HepG2 (cell line): ENCODE data around the gene DEDD2. TPM values are rescaled to one million over a fixed set of nuclear protein-coding genes. Genes with fewer than 3 reads are reported as not detected.

Source experiments
- ATF7-NPFF ChIP-seq: sonication (generic); formaldehyde crosslinking; IDR thresholded peaks from 2 replicates; pipeline ENCODE4 v1.8.1; 2023; ENCODE audit warnings: mild to moderate bottlenecking, low read depth, missing genetic modification reagents, moderate library complexity
- CREM ChIP-seq, 2 experiments: sonication (generic) in 1 of 2; formaldehyde crosslinking in 1 of 2; IDR thresholded peaks; 2 replicates each; pipeline versions ENCODE4 v1.4.0 to v1.6.1; 2016 to 2020; ENCODE audit warnings: antibody characterized with exemption in 1 of 2, mild to moderate bottlenecking in 1 of 2, missing genetic modification reagents in 1 of 2
- DRAP1 ChIP-seq: IDR thresholded peaks from 2 replicates; pipeline ENCODE4 v1.6.1; 2016; ENCODE audit warnings: missing genetic modification reagents, missing compliant biosample characterization
- HOMEZ ChIP-seq: IDR thresholded peaks from 2 replicates; pipeline ENCODE4 v1.6.1; 2016; ENCODE audit warnings: low read depth
- KAT7 ChIP-seq: IDR thresholded peaks from 2 replicates; pipeline ENCODE4 v1.6.1; 2018; ENCODE audit warnings: borderline replicate concordance, missing compliant biosample characterization
- MIER3 ChIP-seq: IDR thresholded peaks from 2 replicates; pipeline ENCODE4 v1.6.1; 2016; ENCODE audit warnings: missing compliant biosample characterization, borderline replicate concordance
- MXD1 ChIP-seq: sonication (generic); formaldehyde crosslinking; IDR thresholded peaks from 2 replicates; pipeline ENCODE4 v1.4.0; 2020; ENCODE audit warnings: mild to moderate bottlenecking, missing genetic modification reagents
- MYC ChIP-seq: sonication (generic); formaldehyde crosslinking; IDR thresholded peaks from 2 replicates; pipeline ENCODE4 v1.9.0; 2021; ENCODE audit warnings: missing genetic modification reagents, borderline replicate concordance
- NFE2 ChIP-seq: sonication (generic); formaldehyde crosslinking; IDR thresholded peaks from 2 replicates; pipeline ENCODE4 v1.4.0; 2020; ENCODE audit warnings: missing genetic modification reagents
- NFKBIZ ChIP-seq: IDR thresholded peaks from 2 replicates; pipeline ENCODE4 v1.6.1; 2018; ENCODE audit warnings: missing genetic modification reagents, missing compliant biosample characterization
- POLR2A ChIP-seq, 2 experiments: IDR thresholded peaks; 2 replicates each; pipeline ENCODE4 v1.6.1; 2011; ENCODE audit warnings: low read depth in 2 of 2, low read length in 2 of 2, mild to moderate bottlenecking in 1 of 2, moderate library complexity in 1 of 2; ENCODE audit not compliant: insufficient read depth in 1 of 2
- RAD51 ChIP-seq: fragments of 450-650 bp; IDR thresholded peaks from 2 replicates; pipeline ENCODE4 v1.6.1; 2016; ENCODE audit warnings: borderline replicate concordance
- SAP130 ChIP-seq: IDR thresholded peaks from 2 replicates; pipeline ENCODE4 v1.6.1; 2016; ENCODE audit warnings: low read depth
- SCMH1 ChIP-seq: sonication (generic); formaldehyde crosslinking; IDR thresholded peaks from 2 replicates; pipeline ENCODE4 v1.9.0; 2021; ENCODE audit warnings: missing genetic modification reagents, mild to moderate bottlenecking, borderline replicate concordance
- SMAD1 ChIP-seq: sonication (generic); formaldehyde crosslinking; IDR thresholded peaks from 2 replicates; pipeline ENCODE4 v1.4.0; 2020; ENCODE audit warnings: missing genetic modification reagents, low read depth, mild to moderate bottlenecking, borderline replicate concordance
- SPEN ChIP-seq: sonication (generic); formaldehyde crosslinking; IDR thresholded peaks from 2 replicates; pipeline ENCODE4 v1.5.1; 2020; ENCODE audit warnings: low read depth, mild to moderate bottlenecking, missing genetic modification reagents
- ZBTB49 ChIP-seq: sonication (generic); formaldehyde crosslinking; IDR thresholded peaks from 2 replicates; pipeline ENCODE4 v1.4.0; 2020; ENCODE audit warnings: missing genetic modification reagents, borderline replicate concordance
- ZC3H13 ChIP-seq: sonication (generic); formaldehyde crosslinking; IDR thresholded peaks from 2 replicates; pipeline ENCODE4 v1.8.1; 2023; ENCODE audit warnings: mild to moderate bottlenecking, missing genetic modification reagents, moderate library complexity
- ZFP36 ChIP-seq: fragments of 150-350 bp; IDR thresholded peaks from 2 replicates; pipeline ENCODE4 v1.6.1; 2018; ENCODE audit warnings: borderline replicate concordance, low read length, low read depth; ENCODE audit not compliant: partially characterized antibody
- ZFP82 ChIP-seq: sonication (generic); formaldehyde crosslinking; IDR thresholded peaks from 2 replicates; pipeline ENCODE4 v1.5.1; 2020; ENCODE audit warnings: mild to moderate bottlenecking, missing genetic modification reagents, borderline replicate concordance
- ZNF280D ChIP-seq: sonication (generic); formaldehyde crosslinking; IDR thresholded peaks from 2 replicates; pipeline ENCODE4 v1.5.1; 2020; ENCODE audit warnings: mild to moderate bottlenecking, missing genetic modification reagents
- ZNF792 ChIP-seq: IDR thresholded peaks from 2 replicates; pipeline ENCODE4 v1.6.1; 2016
- polyA plus RNA-seq, 8 experiments: library from polyadenylated mRNA; depleted of rRNA in 3 of 8; stranded (reverse) in 7 of 8; unstranded in 1 of 8; fragments of >200 nt; fragmentation: Illumina TruSeq in 4 of 8; extraction: Trizol in 4 of 8; gene quantifications; 2 replicates each; pipeline versions ENCODE4 v1.2.1 to v1.2.3, GENCODE V29; 2011 to 2016; ENCODE audit warnings: low read depth in 4 of 8, missing spikeins in 1 of 8, mixed read lengths in 1 of 8; ENCODE audit not compliant: insufficient read depth in 1 of 8
- total RNA-seq, 5 experiments: library from RNA; depleted of rRNA; stranded (reverse); fragments of >200 nt; fragmentation: Illumina TruSeq; extraction: Trizol; gene quantifications; 2 replicates each; pipeline ENCODE4 v1.2.3, GENCODE V29; 2016; ENCODE audit warnings: low read depth in 1 of 5

DEDD2 gene
- total and polyA plus RNA-seq, 2 of the 13 experiments (the other 11 are each of a cell fraction or from before 2014, with no cell fraction given): 19.2 to 24.7 TPM

GRCh38 chr19:42254850-42255765 is 37.6 kb upstream of the DEDD2 start, which contains the start of gene ERF (continued):
- no peak for TF ChIP-seq CREM (IDR thresholded peaks at IDR 0.05)
- TF ChIP-seq CREM (CRISPR knock-in tag; IDR thresholded peaks at IDR 0.05): no peak
- no peak for TF ChIP-seq ZFP36
- no peak for TF ChIP-seq NFKBIZ (CRISPR knock-in tag)
- TF ChIP-seq ZFP82: no peak
- peak; percentile 97 for TF ChIP-seq DRAP1 (CRISPR knock-in tag)
- TF ChIP-seq ZNF792 (CRISPR knock-in tag): no peak
- TF ChIP-seq SMAD1 (CRISPR knock-in tag): no peak
- 0 out of 2 replicates have a peak, but pooled peaks have one; percentile 14 for TF ChIP-seq ATF7-NPFF
- no peak for TF ChIP-seq MYC (CRISPR knock-in tag)
- TF ChIP-seq MXD1 (CRISPR knock-in tag): no peak
- TF ChIP-seq ZBTB49 (CRISPR knock-in tag): no peak
- no peak for TF ChIP-seq HOMEZ
- no peak for TF ChIP-seq SPEN (CRISPR knock-in tag)
- no peak for TF ChIP-seq NFE2 (CRISPR knock-in tag)
- no peak for TF ChIP-seq SCMH1 (CRISPR knock-in tag)
- TF ChIP-seq POLR2A (IDR thresholded peaks at IDR 0.05; ENCODE audit: insufficient read depth in 1 of 2, low read depth in 2 of 2, low read length in 2 of 2): peak; percentile 70 to 92
- no peak for TF ChIP-seq ZNF280D (CRISPR knock-in tag)
- TF ChIP-seq SAP130 (CRISPR knock-in tag): peak; percentile 90
- no peak for TF ChIP-seq ZC3H13
- no peak for TF ChIP-seq RAD51
- 0 out of 2 replicates have a peak, but pooled peaks have one; percentile 42 for TF ChIP-seq MIER3 (CRISPR knock-in tag)
- TF ChIP-seq KAT7 (CRISPR knock-in tag): peak; percentile 15; the same call in 1 of the 2 replicates
